ENCODE measurements around the gene CABYR.

CABYR gene

GRCh38 chr18:24138789-24139616, at the start of gene CABYR:
Gene CABYR, plus strand, starts transcription at chr18:24139062. Its CDS starts 4,053 bp downstream, at chr18:24143115.
- peak; percentile 55 for DNase-seq

- peak; percentile 23 for DNase-seq
Measured at GRCh38 chr18:24089076-24089475, 49.8 kb upstream of the CABYR start.

GRCh38 chr18:24089515-24090337, 49.1 kb upstream of the CABYR start:
- no peak for DNase-seq

GRCh38 chr18:24090876-24091275, 48.0 kb upstream of the CABYR start:
- no peak for DNase-seq

GRCh38 chr18:24094561-24094960, 44.3 kb upstream of the CABYR start:
- no peak for DNase-seq

- DNase-seq = no peak
Measured at GRCh38 chr18:24095976-24096375, 42.9 kb upstream of the CABYR start.

- no peak for DNase-seq
Measured at GRCh38 chr18:24103320-24104021, 35.4 kb upstream of the CABYR start.

- DNase-seq = no peak
Measured at GRCh38 chr18:24104486-24104885, 34.4 kb upstream of the CABYR start.

- DNase-seq = no peak
Measured at GRCh38 chr18:24108641-24109040, 30.2 kb upstream of the CABYR start.

- no peak for DNase-seq
Measured at GRCh38 chr18:24111936-24112335, 26.9 kb upstream of the CABYR start.

- no peak for DNase-seq
Measured at GRCh38 chr18:24112464-24112863, 26.4 kb upstream of the CABYR start.

- DNase-seq = no peak
Measured at GRCh38 chr18:24112874-24113615, 25.8 kb upstream of the CABYR start.

- no peak for DNase-seq
Measured at GRCh38 chr18:24114924-24115549, 23.8 kb upstream of the CABYR start.

GRCh38 chr18:24115628-24116027, 23.2 kb upstream of the CABYR start:
- DNase-seq = no peak

- DNase-seq = peak; percentile 22
Measured at GRCh38 chr18:24118750-24119577, 19.9 kb upstream of the CABYR start.

GRCh38 chr18:24120676-24121075, 18.2 kb upstream of the CABYR start:
- DNase-seq = no peak

- DNase-seq = no peak
Measured at GRCh38 chr18:24121625-24122024, 17.2 kb upstream of the CABYR start.

- no peak for DNase-seq
Measured at GRCh38 chr18:24126155-24126961, 12.5 kb upstream of the CABYR start.

GRCh38 chr18:24127735-24128134, 11.1 kb upstream of the CABYR start:
- DNase-seq = no peak

- no peak for DNase-seq
Measured at GRCh38 chr18:24128700-24129099, 10.2 kb upstream of the CABYR start.

Measured in DMS153 (cell line).